HL-60 (cell line): ENCODE data around the gene FOS.
"Not testable (repeated sequence)": the region's sequence is repeated elsewhere in the genome, so short reads cannot be mapped to it uniquely, and the experiment has no call there.

Source experiments
- POLR2AphosphoS5 ChIP-seq: IDR thresholded peaks from 2 replicates; pipeline ENCODE4 v1.6.1; 2012; ENCODE audit warnings: low read depth
- TF ChIP-seq, protein P1 (sequence below): IDR thresholded peaks from one replicate; pipeline ENCODE4 v1.5.1; 2011; ENCODE audit warnings: low read length, control low read depth, inconsistent platforms; ENCODE audit not compliant: insufficient read depth

DNA sequence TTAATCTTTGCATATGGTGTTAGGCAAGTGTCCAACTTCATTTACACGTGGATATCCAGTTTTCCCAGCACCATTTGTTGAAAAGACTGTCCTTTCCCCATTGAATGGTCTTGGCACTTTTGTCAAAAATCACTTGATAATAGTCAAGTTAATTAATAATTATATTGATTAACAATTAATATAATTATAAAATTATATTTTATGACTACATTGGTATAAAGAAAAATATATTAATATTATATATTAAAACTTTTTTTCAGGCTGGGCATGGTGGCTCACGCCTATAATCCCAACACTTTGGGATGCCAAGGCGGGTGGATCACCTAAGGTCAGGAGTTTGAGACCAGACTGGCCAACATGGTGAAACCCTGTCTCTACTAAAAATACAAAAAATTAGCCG lies 27.8 kb downstream of the FOS start:
- TF ChIP-seq, protein P1, sequence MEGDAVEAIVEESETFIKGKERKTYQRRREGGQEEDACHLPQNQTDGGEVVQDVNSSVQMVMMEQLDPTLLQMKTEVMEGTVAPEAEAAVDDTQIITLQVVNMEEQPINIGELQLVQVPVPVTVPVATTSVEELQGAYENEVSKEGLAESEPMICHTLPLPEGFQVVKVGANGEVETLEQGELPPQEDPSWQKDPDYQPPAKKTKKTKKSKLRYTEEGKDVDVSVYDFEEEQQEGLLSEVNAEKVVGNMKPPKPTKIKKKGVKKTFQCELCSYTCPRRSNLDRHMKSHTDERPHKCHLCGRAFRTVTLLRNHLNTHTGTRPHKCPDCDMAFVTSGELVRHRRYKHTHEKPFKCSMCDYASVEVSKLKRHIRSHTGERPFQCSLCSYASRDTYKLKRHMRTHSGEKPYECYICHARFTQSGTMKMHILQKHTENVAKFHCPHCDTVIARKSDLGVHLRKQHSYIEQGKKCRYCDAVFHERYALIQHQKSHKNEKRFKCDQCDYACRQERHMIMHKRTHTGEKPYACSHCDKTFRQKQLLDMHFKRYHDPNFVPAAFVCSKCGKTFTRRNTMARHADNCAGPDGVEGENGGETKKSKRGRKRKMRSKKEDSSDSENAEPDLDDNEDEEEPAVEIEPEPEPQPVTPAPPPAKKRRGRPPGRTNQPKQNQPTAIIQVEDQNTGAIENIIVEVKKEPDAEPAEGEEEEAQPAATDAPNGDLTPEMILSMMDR, result not testable (repeated sequence)
- not testable (repeated sequence) for TF ChIP-seq POLR2AphosphoS5
